Adrenal gland (tissue), 5 donors: ENCODE data around the gene DNAH9.

Experiments
- CTCF ChIP-seq, 6 experiments: fragments of 450-650 bp in 4 of 6; fragments of 200-600 bp in 2 of 6; sonication (generic) in 1 of 6; IDR thresholded peaks; 1 replicate in 5 of 6; 2 replicates in 1 of 6; pipeline versions ENCODE4 v1.5.1 to v1.8.0; 2016 to 2021; ENCODE audit warnings: antibody characterized with exemption in 6 of 6, mild to moderate bottlenecking in 2 of 6, moderate library complexity in 1 of 6
- POLR2A ChIP-seq, 2 donors: fragments of 450-650 bp; IDR thresholded peaks; one replicate each; pipeline ENCODE4 v1.6.1; 2017; ENCODE audit warnings: antibody characterized with exemption in 2 of 2, mild to moderate bottlenecking in 2 of 2, moderate library complexity in 1 of 2
- donor health status: DM: no; HTN: no; CAD: no.

DNA sequence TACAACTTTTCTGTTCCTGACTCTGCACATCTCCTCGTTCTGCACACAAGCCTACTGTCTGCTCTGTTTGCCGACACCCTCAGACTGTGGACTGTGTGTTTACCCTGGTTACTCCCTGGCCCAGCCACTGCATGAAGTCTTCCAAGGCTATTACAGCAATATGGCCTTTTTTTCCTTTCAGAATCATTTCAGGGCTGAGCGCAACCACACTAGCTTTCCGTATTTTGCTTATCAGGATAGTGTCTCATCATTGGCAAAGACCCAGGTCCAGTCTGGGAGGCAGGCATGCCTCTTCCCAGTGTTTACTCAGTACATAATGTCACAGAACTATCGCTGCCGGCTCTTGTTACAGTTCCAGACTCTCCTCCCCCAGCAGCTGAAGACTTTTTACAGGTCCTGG, 10.1 kb downstream of the DNAH9 start:
- TF ChIP-seq CTCF (IDR thresholded peaks at IDR 0.05) (no peak), POLR2A (IDR thresholded peaks at IDR 0.05) (peak in 1 of 2 donors; percentile 36)
